ENCODE data around the gene PARVB.

The PARVB gene

DNA sequence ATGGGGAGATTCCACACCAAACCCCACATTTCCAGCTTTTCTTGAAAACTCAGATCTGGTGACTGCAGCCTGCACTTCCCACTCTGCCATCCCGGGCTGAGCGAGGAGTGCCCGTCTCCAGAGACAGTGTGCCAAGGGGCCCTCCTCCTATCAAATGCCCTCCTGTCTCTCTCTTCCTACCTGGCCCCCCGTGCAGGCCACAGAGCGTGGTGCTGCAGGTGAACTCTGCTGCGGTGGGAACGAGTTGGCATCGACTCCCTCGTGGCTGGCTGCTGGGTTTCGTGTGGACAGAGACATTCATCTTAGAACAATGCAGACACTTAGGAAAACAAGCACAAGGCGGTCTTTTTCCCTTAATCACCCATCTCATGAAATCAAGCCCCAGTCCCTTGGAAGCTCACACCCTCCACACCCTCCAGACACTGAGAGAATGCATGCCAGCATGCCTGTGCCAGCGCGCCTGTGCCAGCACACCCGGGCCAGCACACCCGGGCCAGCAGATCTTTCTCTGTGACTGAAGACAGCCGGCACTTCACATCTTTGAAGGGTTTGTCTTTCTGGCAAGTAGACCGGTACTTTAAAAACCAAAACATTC lies 65.0 kb downstream of the PARVB start:
- peaks cover 5% of the 10 kb centered on the region for H3K36me3 ChIP-seq (replicated peaks; ENCODE audit: low read depth, low read length)
- H3K27ac ChIP-seq (ENCODE audit: low read length), result no peak overlapping the region
- no peak overlapping the region for H2AFZ ChIP-seq (ENCODE audit: low read depth, low read length)
- no peak overlapping the region for H3K9ac ChIP-seq (ENCODE audit: low read length)
- no peak overlapping the region for H3K4me3 ChIP-seq (ENCODE audit: low read length)
- no peaks in the 10 kb centered on the region for H3K4me1 ChIP-seq (ENCODE audit: low read length)
- no peaks in the 10 kb centered on the region for H3K27me3 ChIP-seq (ENCODE audit: low read depth, low read length)
- H3K79me2 ChIP-seq (ENCODE audit: low read length), result 0 out of 2 replicates have a peak, but pooled peaks cover 4% of the 10 kb centered on the region
- peaks cover 60% of the 10 kb centered on the region for H4K20me1 ChIP-seq (ENCODE audit: insufficient read depth, low read length)
- TF ChIP-seq EZH2phosphoT487 (IDR thresholded peaks at IDR 0.05; ENCODE audit: low read depth), result no peak
- TF ChIP-seq, protein P1, sequence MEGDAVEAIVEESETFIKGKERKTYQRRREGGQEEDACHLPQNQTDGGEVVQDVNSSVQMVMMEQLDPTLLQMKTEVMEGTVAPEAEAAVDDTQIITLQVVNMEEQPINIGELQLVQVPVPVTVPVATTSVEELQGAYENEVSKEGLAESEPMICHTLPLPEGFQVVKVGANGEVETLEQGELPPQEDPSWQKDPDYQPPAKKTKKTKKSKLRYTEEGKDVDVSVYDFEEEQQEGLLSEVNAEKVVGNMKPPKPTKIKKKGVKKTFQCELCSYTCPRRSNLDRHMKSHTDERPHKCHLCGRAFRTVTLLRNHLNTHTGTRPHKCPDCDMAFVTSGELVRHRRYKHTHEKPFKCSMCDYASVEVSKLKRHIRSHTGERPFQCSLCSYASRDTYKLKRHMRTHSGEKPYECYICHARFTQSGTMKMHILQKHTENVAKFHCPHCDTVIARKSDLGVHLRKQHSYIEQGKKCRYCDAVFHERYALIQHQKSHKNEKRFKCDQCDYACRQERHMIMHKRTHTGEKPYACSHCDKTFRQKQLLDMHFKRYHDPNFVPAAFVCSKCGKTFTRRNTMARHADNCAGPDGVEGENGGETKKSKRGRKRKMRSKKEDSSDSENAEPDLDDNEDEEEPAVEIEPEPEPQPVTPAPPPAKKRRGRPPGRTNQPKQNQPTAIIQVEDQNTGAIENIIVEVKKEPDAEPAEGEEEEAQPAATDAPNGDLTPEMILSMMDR (IDR thresholded peaks at IDR 0.05; ENCODE audit: low read depth, low read length), result no peak
- H3K9me3 ChIP-seq (ENCODE audit: insufficient read depth, low read length), result no peaks in the 10 kb centered on the region
- H3K4me2 ChIP-seq (ENCODE audit: low read length), result no peak overlapping the region

DNA sequence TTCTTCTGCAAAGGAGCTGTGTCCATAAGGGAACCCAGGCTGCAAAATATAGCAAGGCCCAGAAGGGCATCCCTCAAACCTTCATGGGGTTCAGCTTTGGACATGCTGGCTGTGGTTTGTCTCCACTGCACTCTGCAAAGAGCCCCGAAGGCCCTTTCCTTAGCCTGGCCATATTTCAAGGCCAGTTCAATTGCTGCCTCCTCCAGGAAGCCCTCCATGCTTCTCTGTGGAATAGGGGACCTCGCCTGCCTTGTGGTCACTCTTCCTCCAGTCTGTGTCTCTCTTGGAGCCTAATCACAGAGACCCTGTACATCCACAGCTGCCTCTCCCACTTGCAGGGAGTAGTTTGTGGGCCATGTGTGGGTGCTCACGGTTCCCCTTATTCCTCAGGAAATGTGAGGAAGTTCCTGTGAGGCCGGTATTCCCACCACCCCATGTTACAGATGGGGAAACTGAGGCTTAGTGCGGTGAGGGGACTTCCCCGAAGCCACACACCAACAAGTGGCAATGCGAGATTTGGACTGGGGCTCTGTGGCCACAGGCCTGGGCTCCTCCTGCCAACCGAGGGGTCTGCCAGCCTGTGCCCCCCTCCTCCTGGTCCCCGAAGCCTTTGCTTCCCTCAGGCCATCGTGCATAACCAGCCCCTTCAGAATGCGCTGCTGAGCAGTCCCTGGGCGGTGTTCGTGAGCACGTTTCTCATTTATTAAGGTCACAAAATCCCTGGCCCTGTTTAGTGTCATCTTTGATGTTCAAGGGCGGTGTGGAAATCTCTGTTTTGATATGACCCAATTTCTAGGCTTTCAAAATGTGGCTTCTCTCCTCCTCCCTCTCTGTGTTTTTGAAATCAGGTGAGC lies 65.8 kb downstream of the PARVB start:
- Histone ChIP-seq H3K9me3 (ENCODE audit: insufficient read depth, low read length) (no peaks in the 10 kb centered on the region), H3K9ac (ENCODE audit: low read length) (no peak overlapping the region), H3K36me3 (replicated peaks; ENCODE audit: low read depth, low read length) (peaks cover 12% of the 10 kb centered on the region), H4K20me1 (ENCODE audit: insufficient read depth, low read length) (peaks cover 54% of the 10 kb centered on the region), H2AFZ (ENCODE audit: low read depth, low read length) (no peak overlapping the region), H3K27me3 (ENCODE audit: low read depth, low read length) (no peaks in the 10 kb centered on the region), H3K27ac (ENCODE audit: low read length) (no peak overlapping the region), H3K4me1 (ENCODE audit: low read length) (no peaks in the 10 kb centered on the region), H3K4me3 (ENCODE audit: low read length) (no peak overlapping the region), H3K79me2 (ENCODE audit: low read length) (0 out of 2 replicates have a peak, but pooled peaks cover 4% of the 10 kb centered on the region), H3K4me2 (ENCODE audit: low read length) (no peak overlapping the region)
- TF ChIP-seq, protein P1 (IDR thresholded peaks at IDR 0.05; ENCODE audit: low read depth, low read length), result no peak

DNA sequence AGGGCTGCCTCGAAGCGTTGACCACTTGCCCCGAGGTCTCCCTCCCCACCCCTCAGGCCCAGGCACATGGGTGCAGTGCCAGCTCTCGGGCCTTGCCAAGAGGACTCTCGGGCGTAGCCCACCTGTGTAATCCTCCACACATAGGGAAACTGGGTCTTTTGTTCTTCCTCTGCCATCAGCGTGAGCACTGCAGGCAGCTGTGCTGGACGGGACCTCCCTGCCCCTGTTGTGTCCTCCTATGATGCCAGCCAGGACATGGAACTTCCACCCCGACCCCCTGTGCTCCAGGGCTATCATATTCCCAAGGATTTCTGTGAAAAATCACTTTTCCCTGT lies 66.4 kb downstream of the PARVB start:
- Histone ChIP-seq H3K27me3 (ENCODE audit: low read depth, low read length) (no peaks in the 10 kb centered on the region), H3K27ac (ENCODE audit: low read length) (no peak overlapping the region), H3K4me2 (ENCODE audit: low read length) (no peak overlapping the region), H3K9me3 (ENCODE audit: insufficient read depth, low read length) (no peaks in the 10 kb centered on the region), H2AFZ (ENCODE audit: low read depth, low read length) (no peak overlapping the region), H3K79me2 (ENCODE audit: low read length) (0 out of 2 replicates have a peak, but pooled peaks cover 4% of the 10 kb centered on the region), H3K4me3 (ENCODE audit: low read length) (no peak overlapping the region), H4K20me1 (ENCODE audit: insufficient read depth, low read length) (peaks cover 49% of the 10 kb centered on the region), H3K36me3 (replicated peaks; ENCODE audit: low read depth, low read length) (peaks cover 16% of the 10 kb centered on the region), H3K9ac (ENCODE audit: low read length) (no peak overlapping the region), H3K4me1 (ENCODE audit: low read length) (no peaks in the 10 kb centered on the region)
- TF ChIP-seq, protein P1 (IDR thresholded peaks at IDR 0.05; ENCODE audit: low read depth, low read length), result no peak
- no peak for TF ChIP-seq EZH2phosphoT487 (IDR thresholded peaks at IDR 0.05; ENCODE audit: low read depth)

DNA sequence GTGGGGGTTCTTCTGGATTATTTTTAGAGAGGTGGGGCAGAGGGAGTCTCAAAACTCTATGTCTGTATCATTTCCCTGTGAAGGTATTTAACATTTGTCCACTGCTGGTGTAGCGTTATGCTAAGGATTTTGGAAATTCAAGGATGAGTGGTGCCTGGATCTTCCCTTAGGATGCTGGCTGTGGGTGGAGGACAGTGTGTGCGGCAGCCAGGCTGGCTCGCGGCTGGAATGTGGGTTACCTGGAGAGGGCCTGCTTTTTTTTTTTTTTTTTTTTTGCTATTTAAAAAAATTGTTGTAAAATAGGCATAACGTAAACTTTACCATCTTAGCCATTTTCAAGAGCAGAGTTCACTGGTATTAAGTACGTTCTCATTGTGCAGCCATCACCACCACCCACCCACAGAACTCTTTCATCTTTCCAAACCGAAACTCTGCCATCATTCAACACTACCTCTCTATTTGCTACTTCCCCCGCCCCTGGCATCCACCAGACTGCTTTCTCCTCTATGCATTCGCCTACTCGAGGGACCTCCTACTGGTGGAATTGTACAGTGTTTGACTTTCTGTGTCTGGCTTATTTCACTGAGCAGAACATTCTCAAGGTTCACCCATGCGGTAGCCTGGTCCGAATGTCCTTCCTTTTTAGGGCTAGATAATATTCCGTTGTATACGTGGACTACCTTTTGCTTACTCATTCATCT lies 67.1 kb downstream of the PARVB start:
- H3K9ac ChIP-seq (ENCODE audit: low read length), result no peak overlapping the region
- no peak overlapping the region for H3K27ac ChIP-seq (ENCODE audit: low read length)
- no peak overlapping the region for H3K4me2 ChIP-seq (ENCODE audit: low read length)
- H2AFZ ChIP-seq (ENCODE audit: low read depth, low read length), result no peak overlapping the region
- H4K20me1 ChIP-seq (ENCODE audit: insufficient read depth, low read length), result peaks cover 44% of the 10 kb centered on the region
- no peaks in the 10 kb centered on the region for H3K9me3 ChIP-seq (ENCODE audit: insufficient read depth, low read length)
- 0 out of 2 replicates have a peak, but pooled peaks cover 4% of the 10 kb centered on the region for H3K79me2 ChIP-seq (ENCODE audit: low read length)
- no peaks in the 10 kb centered on the region for H3K4me1 ChIP-seq (ENCODE audit: low read length)
- no peak overlapping the region for H3K4me3 ChIP-seq (ENCODE audit: low read length)
- no peak for TF ChIP-seq EZH2phosphoT487 (IDR thresholded peaks at IDR 0.05; ENCODE audit: low read depth)
- TF ChIP-seq, protein P1 (IDR thresholded peaks at IDR 0.05; ENCODE audit: low read depth, low read length), result no peak
- no peaks in the 10 kb centered on the region for H3K27me3 ChIP-seq (ENCODE audit: low read depth, low read length)
- peaks cover 18% of the 10 kb centered on the region for H3K36me3 ChIP-seq (replicated peaks; ENCODE audit: low read depth, low read length)
